Measurements from ENCODE around the gene CACNA1G. TPM values are rescaled to one million over a fixed set of nuclear protein-coding genes. Genes with fewer than 3 reads are reported as not detected.

Gene CACNA1G
- polyA plus RNA-seq, 4 donors: 0.03 to 1.7 TPM; not detected in 2

- Histone ChIP-seq H3K36me3 (ENCODE audit: control insufficient read depth in 3 of 3, insufficient read depth in 2 of 3, low read depth in 1 of 3, low read length in 3 of 3) (peaks cover 0 to 14% (median 0%) of the 10 kb centered on the region in 3 donors), H3K9me3 (ENCODE audit: control insufficient read depth in 2 of 2, insufficient read depth in 1 of 2, low read depth in 1 of 2, low read length in 1 of 2) (no peaks in the 10 kb centered on the region), H3K4me1 (ENCODE audit: control insufficient read depth in 3 of 3, insufficient read depth in 2 of 3, low read depth in 1 of 3, low read length in 2 of 3) (peaks cover 0 to 57% (median 7%) of the 10 kb centered on the region in 3 donors), H3K27me3 (ENCODE audit: control insufficient read depth in 3 of 3, insufficient read depth in 3 of 3, low read length in 3 of 3) (no peaks in the 10 kb centered on the region), H3K4me3 (ENCODE audit: low read depth in 1 of 3, low read length in 3 of 3) (peak overlapping the region; percentile 49 to 70 (median 50)), H3K27ac (ENCODE audit: low read depth in 1 of 3, low read length in 2 of 3) (peak overlapping the region; percentile 46 to 94 (median 92))
- peak; percentile 88 to 94 for DNase-seq
- no peak for FAIRE-seq
- WGBS, 3 donors: 3% methylated on average over 67 to 82 of the region's 82 CpGs
Measured at GRCh38 chr17:50541716-50542688, 18.5 kb upstream of the CACNA1G start.

- peak; percentile 86 to 89 for DNase-seq
- no peak for FAIRE-seq
- H3K4me3 ChIP-seq (ENCODE audit: low read depth in 1 of 3, low read length in 3 of 3): peak overlapping the region in 1 of 3 donors; percentile 70
- H3K27me3 ChIP-seq (ENCODE audit: control insufficient read depth in 3 of 3, insufficient read depth in 3 of 3, low read length in 3 of 3): no peaks in the 10 kb centered on the region
- H3K36me3 ChIP-seq (ENCODE audit: control insufficient read depth in 3 of 3, insufficient read depth in 2 of 3, low read depth in 1 of 3, low read length in 3 of 3): peaks cover 0 to 9% (median 0%) of the 10 kb centered on the region in 3 donors
- H3K9me3 ChIP-seq (ENCODE audit: control insufficient read depth in 2 of 2, insufficient read depth in 1 of 2, low read depth in 1 of 2, low read length in 1 of 2): no peaks in the 10 kb centered on the region
- H3K27ac ChIP-seq (ENCODE audit: low read depth in 1 of 3, low read length in 2 of 3): peak overlapping the region; percentile 57 to 94 (median 92)
- 20 to 64% (median 35%) methylated on average over 16 of the region's 16 CpGs for WGBS, 3 donors
- peaks cover 0 to 56% (median 7%) of the 10 kb centered on the region in 3 donors for H3K4me1 ChIP-seq (ENCODE audit: control insufficient read depth in 3 of 3, insufficient read depth in 2 of 3, low read depth in 1 of 3, low read length in 2 of 3)
Measured at GRCh38 chr17:50542795-50543774, 17.4 kb upstream of the CACNA1G start.

DNA sequence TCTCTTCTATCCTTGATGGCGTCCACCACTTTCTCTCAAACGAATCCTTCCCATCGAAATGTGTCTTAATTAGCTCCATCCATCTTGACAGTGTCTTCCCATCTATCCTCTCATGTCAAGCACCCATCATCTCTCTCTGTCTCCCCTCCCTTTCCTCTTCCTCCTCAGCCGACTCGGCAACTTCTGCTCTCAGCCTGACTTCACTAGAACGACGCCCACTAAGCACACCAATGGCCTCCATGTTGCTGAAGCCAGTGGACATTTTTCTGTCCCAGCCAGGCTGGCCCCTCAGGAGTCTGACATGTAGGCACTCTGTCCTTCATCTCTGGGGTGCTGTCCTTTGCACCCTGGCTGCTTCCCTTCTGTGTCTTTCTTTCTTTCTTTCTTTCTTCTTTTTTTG, 16.0 kb upstream of the CACNA1G start:
- DNase-seq: no peak
- H3K36me3 ChIP-seq (ENCODE audit: control insufficient read depth in 3 of 3, insufficient read depth in 2 of 3, low read depth in 1 of 3, low read length in 3 of 3): peaks cover 0 to 22% (median 0%) of the 10 kb centered on the region in 3 donors
- no peaks in the 10 kb centered on the region for H3K9me3 ChIP-seq (ENCODE audit: control insufficient read depth in 2 of 2, insufficient read depth in 1 of 2, low read depth in 1 of 2, low read length in 1 of 2)
- no peak overlapping the region for H3K4me3 ChIP-seq (ENCODE audit: low read depth in 1 of 3, low read length in 3 of 3)
- WGBS, 3 donors: 73 to 78% (median 74%) methylated on average over 7 of the region's 7 CpGs
- H3K27me3 ChIP-seq (ENCODE audit: control insufficient read depth in 3 of 3, insufficient read depth in 3 of 3, low read length in 3 of 3): no peaks in the 10 kb centered on the region
- FAIRE-seq: no peak
- H3K4me1 ChIP-seq (ENCODE audit: control insufficient read depth in 3 of 3, insufficient read depth in 2 of 3, low read depth in 1 of 3, low read length in 2 of 3): peaks cover 0 to 45% (median 7%) of the 10 kb centered on the region in 3 donors
- H3K27ac ChIP-seq (ENCODE audit: low read depth in 1 of 3, low read length in 2 of 3): no peak overlapping the region

DNA sequence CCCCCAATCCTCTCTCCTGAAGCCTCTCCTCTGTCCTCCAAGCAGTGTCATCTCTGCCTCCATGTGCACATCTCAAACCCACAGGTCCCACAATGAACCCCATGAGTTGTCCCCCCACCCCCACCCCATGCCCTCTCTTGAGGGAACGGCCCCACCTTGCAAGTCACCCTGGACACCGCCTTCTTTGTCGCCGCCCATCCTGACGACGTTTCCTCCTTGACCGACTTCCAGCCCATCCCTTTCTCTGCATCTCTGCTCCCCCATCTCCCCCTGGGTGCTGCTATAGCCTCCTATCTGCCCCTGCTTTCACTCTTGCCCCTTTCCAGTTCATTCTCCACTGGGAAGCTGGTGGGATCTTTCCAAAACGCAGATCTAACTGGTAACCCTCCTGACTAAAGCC, 15.2 kb upstream of the CACNA1G start:
- Histone ChIP-seq H3K4me1 (ENCODE audit: control insufficient read depth in 3 of 3, insufficient read depth in 2 of 3, low read depth in 1 of 3, low read length in 2 of 3) (peaks cover 0 to 38% (median 4%) of the 10 kb centered on the region in 3 donors), H3K27me3 (ENCODE audit: control insufficient read depth in 3 of 3, insufficient read depth in 3 of 3, low read length in 3 of 3) (no peaks in the 10 kb centered on the region), H3K9me3 (ENCODE audit: control insufficient read depth in 2 of 2, insufficient read depth in 1 of 2, low read depth in 1 of 2, low read length in 1 of 2) (no peaks in the 10 kb centered on the region), H3K36me3 (ENCODE audit: control insufficient read depth in 3 of 3, insufficient read depth in 2 of 3, low read depth in 1 of 3, low read length in 3 of 3) (peaks cover 0 to 27% (median 0%) of the 10 kb centered on the region in 3 donors), H3K27ac (ENCODE audit: low read depth in 1 of 3, low read length in 2 of 3) (no peak overlapping the region), H3K4me3 (ENCODE audit: low read depth in 1 of 3, low read length in 3 of 3) (no peak overlapping the region)
- DNase-seq: peak; percentile 21 to 32
- no peak for FAIRE-seq
- WGBS, 3 donors: 28 to 50% (median 37%) methylated on average over 8 of the region's 8 CpGs

DNA sequence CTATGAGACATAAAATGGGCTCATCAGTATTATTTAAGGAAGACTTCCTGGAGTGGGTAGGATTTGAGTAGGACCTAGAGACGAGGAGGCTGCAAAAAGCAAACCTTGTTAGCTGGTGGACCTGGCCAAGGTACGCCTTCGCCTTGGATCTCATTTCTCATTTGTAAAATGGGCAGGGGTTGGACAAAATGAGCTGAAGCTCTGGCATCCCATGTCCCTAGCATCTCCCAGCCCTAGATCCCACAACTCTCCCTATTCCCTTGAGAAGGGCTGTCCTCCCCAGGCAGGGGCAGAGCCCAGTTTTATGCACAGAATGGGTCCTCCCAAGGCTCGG, 13.8 kb upstream of the CACNA1G start:
- Histone ChIP-seq H3K9me3 (ENCODE audit: control insufficient read depth in 2 of 2, insufficient read depth in 1 of 2, low read depth in 1 of 2, low read length in 1 of 2) (no peaks in the 10 kb centered on the region), H3K4me1 (ENCODE audit: control insufficient read depth in 3 of 3, insufficient read depth in 2 of 3, low read depth in 1 of 3, low read length in 2 of 3) (peaks cover 0 to 35% (median 4%) of the 10 kb centered on the region in 3 donors), H3K4me3 (ENCODE audit: low read depth in 1 of 3, low read length in 3 of 3) (peak overlapping the region in 1 of 3 donors; percentile 55), H3K27ac (ENCODE audit: low read depth in 1 of 3, low read length in 2 of 3) (no peak overlapping the region), H3K36me3 (ENCODE audit: control insufficient read depth in 3 of 3, insufficient read depth in 2 of 3, low read depth in 1 of 3, low read length in 3 of 3) (peaks cover 0 to 35% (median 0%) of the 10 kb centered on the region in 3 donors), H3K27me3 (ENCODE audit: control insufficient read depth in 3 of 3, insufficient read depth in 3 of 3, low read length in 3 of 3) (no peaks in the 10 kb centered on the region)
- 44 to 48% (median 45%) methylated on average over 4 of the region's 4 CpGs for WGBS, 3 donors
- DNase-seq (no peak), FAIRE-seq (no peak)

DNA sequence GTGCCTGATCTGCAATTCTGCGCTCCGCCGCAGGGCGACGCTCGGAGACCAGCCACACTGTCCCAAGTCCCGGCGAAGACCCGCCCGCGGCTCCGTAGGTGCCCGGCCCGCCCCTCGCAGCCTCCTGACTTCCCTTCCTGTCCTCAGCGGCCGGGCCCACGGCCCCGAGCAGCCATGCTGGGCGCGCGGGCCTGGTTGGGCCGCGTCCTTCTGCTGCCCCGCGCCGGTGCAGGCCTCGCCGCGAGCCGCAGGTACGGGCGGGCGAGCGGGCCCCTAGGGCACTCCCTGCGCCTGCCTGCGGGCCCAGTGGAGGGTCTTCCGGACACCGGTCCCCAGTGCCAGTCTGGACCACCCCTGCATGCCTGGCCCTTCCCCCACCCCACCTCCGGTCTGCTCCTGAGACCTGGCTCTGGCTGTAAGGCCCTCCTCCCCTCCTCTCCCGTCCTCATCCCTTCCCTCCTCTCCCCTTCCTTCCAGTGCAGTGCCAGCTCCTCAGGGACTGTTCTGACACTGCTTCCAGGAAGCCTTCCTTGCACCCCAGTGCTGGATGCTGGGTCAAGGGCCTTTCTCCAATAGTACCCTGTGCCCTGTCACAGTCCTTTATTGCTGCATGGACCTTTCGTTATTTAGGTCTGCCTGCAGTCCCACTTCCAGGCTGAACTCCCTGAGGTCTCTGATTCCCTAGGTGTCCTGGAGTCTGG, 13.3 kb upstream of the CACNA1G start, which contains the start of gene SPATA20:
SPATA20 (plus strand) TSS at position 140 of the 701 bp plus-strand sequence; CDS start at position 175, 35 bp downstream.
- no peaks in the 10 kb centered on the region for H3K9me3 ChIP-seq (ENCODE audit: control insufficient read depth in 2 of 2, insufficient read depth in 1 of 2, low read depth in 1 of 2, low read length in 1 of 2)
- peaks cover 0 to 40% (median 0%) of the 10 kb centered on the region in 3 donors for H3K36me3 ChIP-seq (ENCODE audit: control insufficient read depth in 3 of 3, insufficient read depth in 2 of 3, low read depth in 1 of 3, low read length in 3 of 3)
- peak within 1 kb of the TSS; percentile 37 to 55 (median 44) for H3K4me3 ChIP-seq (ENCODE audit: low read depth in 1 of 3, low read length in 3 of 3)
- H3K4me1 ChIP-seq (ENCODE audit: control insufficient read depth in 3 of 3, insufficient read depth in 2 of 3, low read depth in 1 of 3, low read length in 2 of 3): peaks cover 0 to 35% (median 4%) of the 10 kb centered on the region in 3 donors
- peak; percentile 92 to 96 for DNase-seq
- peak within 1 kb of the TSS in 1 of 3 donors; percentile 37 for H3K27ac ChIP-seq (ENCODE audit: low read depth in 1 of 3, low read length in 2 of 3)
- no peak for FAIRE-seq
- WGBS, 3 donors: 2 to 3% (median 2%) methylated on average over 30 to 42 of the region's 42 CpGs
- no peaks in the 10 kb centered on the region for H3K27me3 ChIP-seq (ENCODE audit: control insufficient read depth in 3 of 3, insufficient read depth in 3 of 3, low read length in 3 of 3)

GRCh38 chr17:50547736-50548083, 12.8 kb upstream of the CACNA1G start:
- Histone ChIP-seq H3K27me3 (ENCODE audit: control insufficient read depth in 3 of 3, insufficient read depth in 3 of 3, low read length in 3 of 3) (no peaks in the 10 kb centered on the region), H3K4me3 (ENCODE audit: low read depth in 1 of 3, low read length in 3 of 3) (peak overlapping the region in 1 of 3 donors; percentile 44), H3K36me3 (ENCODE audit: control insufficient read depth in 3 of 3, insufficient read depth in 2 of 3, low read depth in 1 of 3, low read length in 3 of 3) (peaks cover 0 to 42% (median 0%) of the 10 kb centered on the region in 3 donors), H3K27ac (ENCODE audit: low read depth in 1 of 3, low read length in 2 of 3) (no peak overlapping the region), H3K4me1 (ENCODE audit: control insufficient read depth in 3 of 3, insufficient read depth in 2 of 3, low read depth in 1 of 3, low read length in 2 of 3) (peaks cover 0 to 30% (median 4%) of the 10 kb centered on the region in 3 donors), H3K9me3 (ENCODE audit: control insufficient read depth in 2 of 2, insufficient read depth in 1 of 2, low read depth in 1 of 2, low read length in 1 of 2) (no peaks in the 10 kb centered on the region)
- 31 to 70% (median 59%) methylated on average over 5 of the region's 5 CpGs for WGBS, 3 donors
- DNase-seq: peak; percentile 37 to 39
- no peak for FAIRE-seq

Data from small intestine (tissue), 7 donors.